C1 segment of cervical spinal cord (tissue), 14 donors: ENCODE measurements around the gene ZNRF4.

ENCODE experiments used
- DNase-seq, 14 donors: peaks; one replicate each; lab custom pipeline; 2025; lab: John Stamatoyannopoulos, UW

ZNRF4 gene

GRCh38 chr19:5440299-5440698 lies 14.9 kb upstream of the ZNRF4 start:
- DNase-seq, result no peak

- DNase-seq, result no peak
Observed at GRCh38 chr19:5443723-5444122, 11.5 kb upstream of the ZNRF4 start.

- no peak for DNase-seq
Observed at GRCh38 chr19:5444431-5444830, 10.8 kb upstream of the ZNRF4 start.

DNA sequence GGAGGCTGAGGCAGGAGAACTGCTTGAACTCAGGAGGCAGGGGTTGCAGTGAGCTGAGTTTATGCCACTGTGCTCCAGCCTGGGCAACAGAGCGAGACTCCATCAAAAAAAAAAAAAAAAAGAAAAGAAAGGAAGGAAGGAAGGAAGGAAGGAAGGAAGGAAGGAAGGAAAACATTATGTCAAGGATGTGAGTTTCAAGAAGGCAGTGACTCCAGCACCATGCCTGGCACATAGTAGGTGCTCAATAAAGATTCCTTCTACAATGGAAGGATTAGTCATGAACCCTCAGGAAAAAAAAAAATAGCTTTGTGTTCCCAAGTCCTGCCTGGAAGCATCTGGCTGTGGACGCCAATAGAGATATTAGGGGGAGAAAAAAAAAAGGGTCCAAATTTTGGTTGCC lies 10.1 kb upstream of the ZNRF4 start:
- DNase-seq, result no peak

DNA sequence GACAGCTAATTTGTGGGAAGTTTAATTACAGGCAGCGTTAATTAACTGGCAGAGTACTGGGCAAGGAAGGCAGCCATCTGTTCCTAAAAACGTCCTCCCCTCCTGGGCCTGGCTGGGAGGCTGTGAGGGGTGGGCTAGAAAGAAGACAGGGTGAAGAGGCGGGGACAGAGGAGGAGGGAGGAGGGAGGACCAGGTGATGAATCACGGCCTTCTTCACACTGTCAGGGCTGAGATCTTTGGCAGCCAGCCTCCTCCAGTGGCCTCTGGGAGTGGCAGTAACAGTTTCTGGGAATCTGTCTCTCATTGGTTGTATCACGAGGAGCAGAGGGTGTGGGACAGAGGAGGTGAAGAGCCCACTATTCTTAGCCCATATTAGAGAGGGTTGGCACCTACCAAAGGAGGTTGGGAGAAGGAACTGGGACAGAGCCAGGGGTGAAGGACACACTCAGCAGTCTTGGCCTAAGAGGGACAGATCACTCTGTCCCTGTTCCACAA lies 9.6 kb upstream of the ZNRF4 start:
- DNase-seq, result no peak

- no peak for DNase-seq
Observed at GRCh38 chr19:5447700-5448311, 7.4 kb upstream of the ZNRF4 start.

GRCh38 chr19:5448374-5448773 lies 6.8 kb upstream of the ZNRF4 start:
- no peak for DNase-seq

- DNase-seq, result no peak
Observed at GRCh38 chr19:5450482-5451126, 4.6 kb upstream of the ZNRF4 start.

GRCh38 chr19:5451494-5451893 lies 3.7 kb upstream of the ZNRF4 start:
- peak in 3 of 14 donors; percentile 1 to 32 (median 2) for DNase-seq

GRCh38 chr19:5452594-5453565 lies 2.3 kb upstream of the ZNRF4 start:
- no peak for DNase-seq

DNA sequence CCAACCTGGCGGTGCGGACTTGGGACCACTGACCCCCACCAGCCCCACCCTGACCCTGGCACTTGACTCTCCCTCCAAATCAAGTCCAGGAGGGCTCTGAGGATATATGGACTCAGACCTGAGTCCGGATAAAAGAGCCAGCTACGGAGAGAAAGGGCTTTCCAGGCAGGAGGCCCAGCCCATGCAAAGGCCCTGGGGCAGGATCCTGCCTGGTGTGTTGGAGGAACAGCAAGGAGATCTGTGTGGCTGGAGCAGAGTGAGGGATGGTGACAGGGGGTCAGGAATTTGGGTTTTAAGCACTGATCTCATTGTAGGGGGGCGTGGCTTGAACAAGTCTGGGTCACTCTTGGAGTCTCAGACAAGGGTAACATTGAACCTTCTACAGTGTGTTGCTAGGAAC lies 474 bp upstream of the ZNRF4 start:
- DNase-seq, result no peak

GRCh38 chr19:5456130-5456840 lies 1.1 kb downstream of the ZNRF4 start:
- no peak for DNase-seq

DNA sequence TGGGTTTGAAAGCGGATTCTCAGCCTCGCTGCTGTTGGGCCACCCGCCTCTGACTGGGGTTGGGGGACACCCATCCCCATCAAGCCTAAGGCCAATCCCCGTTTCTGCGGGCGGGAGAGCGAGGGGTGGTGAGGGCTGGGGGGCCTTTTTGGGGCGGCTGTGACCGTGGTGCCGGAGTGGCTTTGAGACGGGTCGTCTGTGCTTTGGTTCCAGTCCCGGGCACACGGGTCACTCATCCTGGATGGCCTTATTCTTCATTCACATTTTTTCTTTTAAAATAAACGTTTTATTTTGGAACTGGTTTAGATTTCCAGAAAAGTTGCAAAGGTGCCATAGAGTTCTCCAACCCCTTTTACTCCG lies 1.6 kb downstream of the ZNRF4 start:
- no peak for DNase-seq

DNA sequence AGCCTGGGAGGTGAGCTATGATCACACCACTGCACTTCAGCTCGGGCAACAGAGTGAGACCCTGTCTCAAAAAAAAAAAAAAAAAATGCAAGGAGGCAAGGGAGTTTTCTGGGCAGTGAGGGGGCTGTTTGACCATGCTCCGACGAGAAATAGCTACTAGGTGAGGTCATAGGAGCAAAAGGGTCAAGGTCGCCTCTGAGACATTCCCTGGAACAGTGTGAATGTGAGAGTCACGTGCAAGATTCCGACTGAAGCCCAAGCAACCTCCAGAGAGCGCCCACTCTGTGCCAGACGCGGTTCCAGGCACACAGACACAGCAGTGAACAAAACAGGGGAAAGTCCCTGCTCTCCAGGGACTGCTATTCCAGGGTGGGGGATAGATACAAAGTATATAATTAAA lies 2.5 kb downstream of the ZNRF4 start:
- no peak for DNase-seq

DNA sequence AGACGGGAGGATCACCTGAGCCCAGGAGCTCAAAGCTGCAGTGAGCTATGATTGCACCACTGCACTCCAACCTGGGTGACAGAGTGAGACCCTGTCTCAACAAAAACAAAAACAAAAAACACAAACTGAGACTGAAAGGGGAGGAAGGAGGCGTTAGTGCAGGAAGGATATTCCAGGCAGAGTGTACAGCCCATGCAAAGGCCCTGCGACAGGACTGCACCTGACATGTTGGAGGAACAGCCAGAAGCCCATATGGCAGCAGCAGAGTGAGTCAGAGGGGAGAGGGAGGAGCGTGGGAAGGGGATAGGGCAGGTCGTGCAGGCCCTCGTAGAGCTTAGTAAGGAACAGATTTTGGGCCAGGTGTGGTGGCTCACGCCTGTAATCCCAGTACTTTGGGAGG lies 3.2 kb downstream of the ZNRF4 start:
- no peak for DNase-seq

DNA sequence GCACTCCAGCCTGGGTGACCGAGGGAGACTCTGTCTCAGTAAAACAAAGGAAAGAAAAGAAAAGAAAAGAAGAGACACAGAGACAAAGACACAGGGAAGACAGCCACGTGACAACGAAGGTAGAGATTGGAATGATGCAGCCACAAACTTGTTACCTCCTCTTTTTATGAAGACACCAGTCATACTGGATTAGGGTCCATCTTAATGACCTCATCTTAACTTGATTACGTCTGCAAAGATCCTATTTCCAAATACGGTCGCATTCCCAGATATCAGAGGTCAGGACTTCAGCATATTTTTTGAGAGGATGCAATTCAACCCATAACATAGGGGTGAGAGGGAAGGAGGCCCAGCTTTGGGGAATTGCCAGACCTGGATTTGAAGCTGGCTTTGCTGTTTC lies 4.1 kb downstream of the ZNRF4 start:
- no peak for DNase-seq

- DNase-seq, result no peak
Observed at GRCh38 chr19:5460748-5461147, 5.5 kb downstream of the ZNRF4 start.

GRCh38 chr19:5463959-5464358 lies 8.7 kb downstream of the ZNRF4 start:
- no peak for DNase-seq

- no peak for DNase-seq
Observed at GRCh38 chr19:5466072-5466471, 10.9 kb downstream of the ZNRF4 start.

DNA sequence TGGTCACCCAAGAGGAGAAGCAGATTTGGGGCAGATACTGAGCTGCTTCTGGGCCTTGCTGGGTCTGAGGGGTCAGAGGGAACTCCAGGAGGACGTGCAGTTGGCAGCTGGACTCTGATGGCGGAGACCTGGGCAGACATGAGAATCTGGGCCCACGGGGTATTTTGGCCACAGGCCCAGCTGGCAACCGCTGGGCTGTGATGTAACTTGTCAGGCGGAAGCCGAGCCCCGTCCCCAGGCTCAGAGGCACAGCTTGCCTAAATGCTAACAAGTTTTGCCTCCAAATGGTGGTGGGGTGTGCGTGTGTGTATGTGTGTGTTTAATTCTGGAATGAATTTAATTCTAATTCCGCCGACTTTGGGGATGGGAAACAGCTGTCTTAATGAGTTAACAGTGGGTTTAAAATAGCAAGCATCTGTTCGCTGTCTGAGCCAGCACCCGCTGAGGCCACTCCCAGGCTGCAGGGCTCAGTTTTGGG lies 11.6 kb downstream of the ZNRF4 start:
- peak in 2 of 14 donors; percentile 1 to 5 for DNase-seq

DNA sequence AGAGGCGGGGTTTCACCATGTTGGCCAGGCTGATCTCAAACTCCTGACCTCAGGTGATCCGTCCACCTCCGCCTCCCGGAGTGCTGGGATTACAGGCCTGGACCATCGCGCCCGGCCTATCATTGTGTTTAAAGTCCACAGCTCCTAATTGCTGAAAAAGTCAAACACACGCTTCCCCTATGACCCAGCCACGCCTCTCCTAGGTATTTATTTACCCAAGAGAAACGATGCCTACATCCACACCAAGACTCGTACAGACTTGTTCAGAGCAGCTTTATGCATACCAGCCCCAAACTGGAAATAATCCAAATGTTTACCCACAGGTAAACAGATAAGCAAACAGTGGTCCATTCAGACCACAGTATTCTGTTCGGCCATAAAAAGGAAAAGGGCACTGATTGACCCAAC lies 15.1 kb downstream of the ZNRF4 start:
- no peak for DNase-seq

DNA sequence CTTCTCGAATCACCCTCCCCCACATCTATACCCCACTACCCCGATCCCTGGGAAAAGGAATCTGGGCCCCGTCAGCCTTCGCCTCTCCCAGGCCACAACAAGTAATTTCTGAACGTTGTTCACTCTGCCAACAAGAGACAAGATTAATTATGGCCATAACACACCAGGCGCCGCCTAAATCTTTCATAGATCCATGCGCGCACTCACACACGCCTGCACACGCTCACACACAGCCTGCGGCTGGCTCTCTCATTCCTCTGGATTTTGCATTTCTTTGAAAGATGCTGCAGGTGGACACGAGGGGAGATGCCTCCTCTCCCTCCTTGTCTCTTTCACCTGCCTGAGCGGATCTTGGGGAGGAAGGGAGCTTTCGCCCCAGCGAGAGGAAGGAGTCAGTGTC lies 17.1 kb downstream of the ZNRF4 start:
- no peak for DNase-seq
